Left ventricle myocardium superior (tissue), 1 donor: Measurements from ENCODE around the gene SRC. TPM values are rescaled to one million over a fixed set of nuclear protein-coding genes. Genes with fewer than 3 reads are reported as not detected.

Experiments used
- ATAC-seq: fragments of 200-7000 bp; cut with Tn5 transposase; one replicate; pipeline ENCODE4 v1.9.1; 2020; ENCODE audit warnings: mild to moderate bottlenecking, moderate library complexity
- DNase-seq: peaks from one replicate; pipeline ENCODE4 v3.0.0-alpha.2; 2020
- intact Hi-C: fragments of 100-400 bp; cut with micrococcal nuclease; formaldehyde crosslinking; loops from one replicate; pipeline ENCODE4 v1.11.0; 2022
- total RNA-seq: library from RNA; stranded (reverse); fragmentation: NEBNext Ultra II Directional; extraction: Animal tissue kit (Norgen Biotek cat#: 25700); gene quantifications from one replicate; pipeline ENCODE4 v1.2.1, GENCODE V29; 2021
- donor health status: DM: no; HTN: yes; CAD: no; lungs with severe emphysema.

SRC gene
- total RNA-seq, 1 donor from 2014 or later = 5.1 TPM

DNA sequence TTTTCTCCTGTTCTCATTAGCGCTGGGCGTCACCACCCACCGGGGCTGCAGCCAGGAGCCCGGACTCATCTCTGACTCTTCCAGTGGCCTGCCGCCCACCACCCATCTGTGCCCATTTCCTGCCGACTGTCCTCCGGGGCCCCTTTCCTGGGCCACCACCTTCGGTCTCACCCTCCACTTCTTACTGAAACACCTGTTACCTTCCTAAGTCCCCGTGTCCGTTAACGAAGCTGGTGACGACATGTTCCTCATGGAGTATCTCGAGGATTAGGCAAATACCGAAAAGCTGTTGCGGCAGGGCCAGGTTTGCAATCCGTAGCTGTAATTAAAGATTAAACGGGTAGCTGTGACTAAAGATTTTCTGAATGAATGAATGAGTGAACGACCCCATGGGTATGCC is 80.2 kb downstream of the SRC start:
- intact Hi-C loops = no loop called here
- no peak for DNase-seq
- ATAC-seq = no peak

DNA sequence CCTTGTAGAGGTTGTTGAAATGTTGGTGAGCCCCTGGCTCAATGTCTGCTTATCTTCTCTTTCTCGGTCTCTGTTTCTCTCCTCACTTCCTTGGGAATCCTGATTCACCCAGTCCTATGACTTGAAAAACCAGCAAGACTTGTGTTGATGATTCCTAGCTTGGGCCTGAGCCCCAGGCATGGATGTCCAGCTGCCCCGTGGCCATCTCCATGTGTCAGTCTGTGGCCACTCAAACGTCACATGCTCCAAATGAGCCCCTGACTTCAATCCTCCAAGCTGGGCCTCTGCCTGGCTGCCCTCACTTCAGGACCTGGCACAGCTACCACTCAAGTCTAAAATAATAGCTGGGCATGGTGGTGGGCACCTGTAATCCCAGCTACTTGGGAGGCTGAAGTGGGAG is 81.0 kb downstream of the SRC start:
- intact Hi-C loops = no loop called here
- DNase-seq = no peak
- no peak for ATAC-seq

DNA sequence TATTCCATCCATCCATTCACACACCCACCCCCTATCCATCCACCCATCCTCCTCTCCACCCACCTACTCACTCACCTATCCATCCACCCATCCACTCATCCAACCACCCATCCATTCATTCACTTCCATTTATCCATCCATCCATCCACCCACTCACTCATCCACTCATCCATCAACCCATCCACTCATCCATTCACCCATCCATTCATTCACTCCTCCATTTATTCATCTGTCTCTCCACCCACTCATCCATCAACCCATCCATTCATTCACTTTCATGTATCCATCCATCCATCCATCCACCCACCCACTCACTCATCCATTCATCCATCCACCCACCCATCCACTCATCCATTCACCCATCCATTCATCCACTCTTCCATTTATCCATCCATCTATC is 84.1 kb downstream of the SRC start:
- DNase-seq (no peak), ATAC-seq (no peak)
- intact Hi-C loops = no loop called here

DNA sequence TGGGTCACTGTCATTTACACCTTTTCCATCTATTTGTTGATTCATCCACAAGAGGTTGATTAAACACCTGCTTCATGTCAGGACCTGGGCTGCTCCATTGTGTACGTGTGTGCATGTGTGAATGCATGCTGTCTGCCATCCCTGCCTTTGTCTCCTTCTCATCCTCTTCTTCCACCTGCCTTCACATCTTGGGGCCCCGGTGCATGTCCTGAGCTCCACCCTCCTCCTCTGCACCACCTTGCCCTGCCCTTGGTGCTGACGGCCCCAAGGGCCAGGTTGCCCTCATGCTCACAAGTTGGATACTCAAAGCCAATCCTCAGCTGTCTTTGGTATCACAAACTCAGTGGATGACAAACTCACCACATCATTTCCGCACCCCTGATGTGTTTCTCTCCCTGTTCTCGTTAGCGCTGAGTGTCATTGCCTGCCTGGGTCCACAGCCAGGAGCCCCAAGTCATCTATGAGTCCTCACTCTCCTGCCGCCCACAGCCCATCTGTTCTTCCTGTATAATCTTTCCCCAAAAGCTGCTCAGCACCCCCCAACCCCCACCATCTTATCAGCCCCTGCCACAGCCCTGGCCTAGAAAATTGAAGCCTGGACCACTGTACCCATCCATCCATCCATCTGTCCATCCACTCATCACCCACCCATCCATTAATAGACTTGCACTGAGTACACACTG is 85.0 kb downstream of the SRC start:
- intact Hi-C loops = no loop called here
- no peak for ATAC-seq
- DNase-seq = no peak

DNA sequence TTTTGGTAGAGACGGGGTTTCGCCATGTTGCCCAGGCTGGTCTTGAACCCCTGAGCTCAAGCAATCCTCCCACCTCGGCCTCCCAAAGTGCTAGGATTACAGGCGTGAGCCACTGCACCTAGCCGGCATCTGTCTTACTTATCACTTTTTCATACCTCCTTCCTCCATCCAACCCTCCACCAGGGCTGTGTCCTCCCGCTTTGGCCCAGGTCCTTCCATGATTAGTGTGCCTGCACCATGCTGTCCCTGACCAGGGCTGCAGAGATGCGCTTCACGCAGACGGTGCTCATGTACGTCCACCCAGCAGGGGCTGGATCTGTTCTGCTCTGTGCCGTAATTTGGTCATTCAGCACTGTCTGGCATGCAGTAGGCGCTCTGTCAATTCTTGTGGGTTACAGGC is 85.8 kb downstream of the SRC start:
- ATAC-seq (no peak), DNase-seq (no peak)
- intact Hi-C loops = no loop called here

DNA sequence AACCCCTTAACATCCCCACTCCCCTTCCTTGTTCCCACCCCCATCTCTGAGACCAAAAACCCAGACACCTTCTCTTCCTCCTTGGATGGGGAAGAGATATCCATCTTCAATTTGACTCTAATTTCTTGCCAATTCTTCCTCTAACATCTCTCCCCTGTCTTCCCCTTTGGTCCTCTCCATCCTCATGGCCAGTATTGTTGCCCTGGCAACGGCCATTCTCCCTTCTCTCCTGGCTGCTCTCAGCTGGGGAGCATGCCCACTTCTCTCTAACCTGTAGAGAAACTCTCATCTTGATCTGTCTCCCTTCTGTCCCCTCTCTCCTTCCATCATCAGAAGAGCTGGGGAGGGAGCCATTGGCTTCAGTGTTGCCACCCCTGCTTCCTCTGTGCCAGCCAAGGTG is 86.7 kb downstream of the SRC start:
- DNase-seq (no peak), ATAC-seq (no peak)
- intact Hi-C loops = no loop called here

DNA sequence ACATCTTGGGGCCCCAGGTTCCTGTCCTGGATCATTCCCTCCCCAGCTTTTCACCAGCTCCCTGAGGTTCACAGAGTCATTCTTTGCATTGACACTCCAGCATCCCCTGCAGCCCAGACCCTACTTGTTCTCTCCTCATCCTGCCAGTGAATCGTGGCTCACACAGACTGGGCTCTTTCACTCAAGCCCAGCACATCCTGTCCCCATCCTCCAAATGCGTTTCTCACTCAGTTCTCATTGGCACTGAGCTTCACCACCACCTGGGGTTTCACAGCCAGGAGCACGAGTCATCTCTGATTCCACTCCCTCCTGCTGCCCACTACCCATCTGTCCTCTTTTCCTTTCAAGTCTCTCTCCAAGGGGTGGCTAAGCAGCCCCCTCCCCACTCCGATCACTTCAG is 89.7 kb downstream of the SRC start:
- intact Hi-C loops = no loop called here
- DNase-seq (no peak), ATAC-seq (no peak)

DNA sequence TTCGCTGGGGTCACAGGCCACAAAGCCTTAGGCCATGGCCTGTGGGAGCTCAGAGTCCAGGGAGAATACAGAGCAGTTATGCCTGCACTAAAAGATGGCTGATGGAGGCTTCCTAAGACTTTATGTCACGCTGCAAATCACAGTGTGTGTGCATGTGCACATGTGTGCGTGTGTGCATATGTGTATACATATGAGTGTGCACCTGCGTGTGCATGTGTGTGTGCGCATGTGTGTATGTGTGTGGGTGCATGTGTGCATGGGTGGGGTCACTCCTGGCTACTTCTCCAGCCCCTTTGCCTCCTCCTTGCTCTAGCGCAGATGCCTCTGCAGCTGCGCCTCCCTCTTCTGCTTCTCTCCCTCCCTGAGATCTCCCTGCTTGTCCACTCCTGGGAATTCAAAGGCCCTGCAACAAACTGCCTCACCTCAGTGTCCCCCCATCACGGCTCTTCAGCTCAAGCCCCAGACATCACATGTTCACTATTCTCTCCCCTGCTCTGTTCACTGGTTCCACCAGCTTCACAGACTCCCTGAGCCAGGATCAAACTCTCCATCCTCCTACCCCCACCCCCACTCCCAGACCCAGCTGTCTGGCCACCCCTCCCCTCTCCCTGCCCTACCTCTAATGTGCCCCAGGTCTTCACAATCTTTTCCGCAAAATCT is 90.7 kb downstream of the SRC start:
- DNase-seq (no peak), ATAC-seq (no peak)
- intact Hi-C loops = no loop called here

DNA sequence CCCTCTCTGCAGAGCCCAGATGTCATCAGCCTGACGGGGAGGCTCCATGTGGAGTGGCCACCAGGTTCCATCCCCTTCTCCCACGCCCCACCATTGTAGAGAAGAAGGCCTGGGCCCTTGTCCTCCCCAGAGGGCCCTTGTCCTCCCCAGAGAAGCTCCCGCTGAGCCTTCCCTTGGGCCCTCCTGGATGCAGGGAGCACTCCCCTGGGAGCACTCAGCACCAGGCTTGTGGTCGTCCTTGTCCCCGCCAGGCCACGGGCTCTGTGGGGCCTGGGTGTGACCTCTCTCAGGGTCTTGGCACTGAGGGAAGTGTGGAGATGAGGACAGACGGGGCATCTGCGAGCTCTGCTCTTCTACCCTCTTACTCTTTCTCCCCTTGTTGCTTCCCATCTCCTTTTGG is 91.7 kb downstream of the SRC start:
- DNase-seq = no peak
- intact Hi-C loops = no loop called here
- no peak for ATAC-seq

DNA sequence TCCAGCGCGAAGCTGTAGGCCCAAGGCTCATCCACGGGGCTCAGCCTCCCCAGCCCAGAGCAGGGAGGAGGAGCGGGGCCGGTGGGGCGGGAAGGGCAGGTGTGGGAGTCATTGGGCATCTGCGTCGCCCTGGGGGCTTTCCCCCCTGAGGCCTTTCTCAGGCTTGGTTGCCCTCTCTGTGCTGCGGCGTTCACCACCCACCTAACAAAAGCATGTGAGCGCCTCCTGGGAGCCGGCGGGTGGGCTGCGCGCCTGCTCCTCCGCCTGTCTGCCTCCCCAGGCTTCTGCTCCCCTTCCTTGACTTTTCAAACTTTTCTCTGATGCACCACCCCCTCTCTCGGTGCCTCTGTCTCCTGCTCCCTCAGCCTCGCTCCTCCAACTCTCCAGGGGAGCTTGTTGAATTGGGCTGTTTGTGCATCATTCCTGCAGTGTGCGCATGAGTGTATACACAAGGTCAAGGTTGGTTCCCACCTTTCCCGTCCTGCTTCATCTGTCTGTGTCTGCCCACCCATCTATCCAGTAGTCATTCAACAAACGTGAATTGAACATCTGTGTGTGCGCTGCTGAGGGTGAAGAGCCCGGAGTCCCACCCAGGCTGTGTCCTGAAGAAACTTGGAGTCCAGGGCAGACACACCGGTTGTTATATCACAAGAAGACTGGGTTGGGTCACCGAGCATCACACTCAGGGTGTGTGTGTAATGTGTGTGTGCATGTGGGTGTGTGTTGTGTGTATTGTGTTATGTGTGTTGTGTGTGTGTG is 92.7 kb downstream of the SRC start:
- intact Hi-C loops = no loop called here
- no peak for DNase-seq
- ATAC-seq = no peak

DNA sequence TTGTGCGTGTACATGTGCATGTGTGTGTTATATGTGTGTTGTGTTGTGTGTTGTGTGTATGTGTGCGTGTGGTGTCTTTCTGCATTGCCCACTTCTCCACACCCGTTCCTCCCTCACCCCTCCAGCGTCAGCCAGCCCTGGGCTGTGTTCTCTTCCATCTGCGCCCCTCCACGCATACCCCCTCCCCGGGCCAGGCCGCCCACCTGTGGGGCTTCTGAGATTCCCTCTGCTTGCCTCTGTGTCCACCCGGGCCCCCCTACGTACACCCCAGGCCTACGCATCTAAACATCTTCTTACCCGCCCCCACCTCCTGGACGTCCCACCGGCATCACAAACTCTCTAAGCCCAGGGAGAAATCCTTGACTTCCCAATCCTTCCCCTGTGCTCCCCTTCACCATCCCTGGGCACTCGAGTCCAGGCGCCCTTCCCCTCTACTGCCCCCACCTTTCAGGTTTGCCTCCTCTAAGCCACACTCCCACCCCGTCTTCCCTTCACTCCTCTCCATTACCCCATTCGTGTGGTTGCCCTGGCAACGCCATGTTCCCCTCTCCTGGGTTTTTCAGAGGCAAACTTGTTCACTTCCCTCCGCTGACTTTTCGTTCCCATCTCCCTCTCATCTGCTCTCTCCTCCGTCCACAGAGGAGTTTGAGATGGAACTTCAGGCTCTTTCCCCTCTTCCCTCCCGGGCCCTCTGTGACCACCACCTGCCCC is 93.4 kb downstream of the SRC start:
- intact Hi-C loops = no loop called here
- ATAC-seq = no peak
- no peak for DNase-seq

DNA sequence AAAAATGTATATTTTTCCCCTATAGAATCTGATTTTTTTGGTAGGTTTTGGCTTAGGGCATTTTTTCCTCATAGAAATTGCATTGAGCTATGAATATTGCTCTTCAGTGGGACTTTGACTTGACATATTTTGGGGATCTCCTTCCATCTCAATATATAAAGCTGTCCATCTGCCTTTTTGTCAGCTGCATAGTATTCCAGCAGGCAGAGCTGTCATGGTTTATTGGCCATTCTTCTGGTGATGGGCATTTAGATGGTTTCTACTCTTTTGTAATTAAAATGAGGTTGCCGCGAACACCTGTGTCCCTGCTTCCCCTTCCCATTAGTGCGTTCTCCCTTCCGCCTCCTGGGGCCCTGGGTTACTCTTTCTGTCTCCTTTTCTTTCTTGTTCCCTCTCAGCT is 95.1 kb downstream of the SRC start:
- DNase-seq = no peak
- intact Hi-C loops = no loop called here
- no peak for ATAC-seq

DNA sequence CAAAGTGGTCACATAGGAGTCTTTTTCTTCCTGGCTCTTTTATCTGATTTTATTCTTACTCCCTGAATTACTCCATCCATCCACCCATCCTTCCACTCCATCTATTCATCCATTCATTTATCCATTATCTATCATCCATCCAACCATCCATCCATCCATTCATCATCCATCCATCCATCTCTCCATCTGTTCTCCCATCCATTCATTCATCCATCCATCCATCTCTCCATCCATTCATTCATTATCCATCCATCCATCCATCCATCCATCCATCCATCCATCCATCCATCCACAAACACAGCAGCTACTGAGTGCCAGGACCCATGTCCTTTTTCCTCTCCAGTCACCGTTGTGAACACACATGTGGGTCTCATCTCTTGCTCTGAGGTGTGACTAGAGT is 96.6 kb downstream of the SRC start:
- ATAC-seq (no peak), DNase-seq (no peak)
- intact Hi-C loops = no loop called here

DNA sequence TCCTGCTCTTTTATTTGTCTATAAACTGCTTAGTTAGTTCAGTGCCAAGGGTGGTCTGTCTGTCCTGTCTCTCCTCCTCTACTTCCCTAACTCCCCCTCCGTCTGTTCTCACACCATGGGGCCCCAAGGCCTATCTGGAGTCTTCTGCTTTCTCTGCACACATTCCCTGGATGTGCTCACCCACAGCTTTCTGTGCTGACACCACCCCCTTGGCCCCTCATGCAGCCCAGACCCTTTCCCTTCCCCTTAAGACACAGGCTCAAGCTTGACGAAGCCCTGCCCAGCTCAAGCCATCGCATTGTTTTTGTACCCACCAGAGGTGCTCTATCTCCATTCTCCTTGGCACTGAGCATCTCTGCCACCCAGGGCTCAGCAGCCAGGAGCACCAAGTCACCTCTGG is 97.0 kb downstream of the SRC start:
- DNase-seq (no peak), ATAC-seq (no peak)
- intact Hi-C loops = no loop called here

DNA sequence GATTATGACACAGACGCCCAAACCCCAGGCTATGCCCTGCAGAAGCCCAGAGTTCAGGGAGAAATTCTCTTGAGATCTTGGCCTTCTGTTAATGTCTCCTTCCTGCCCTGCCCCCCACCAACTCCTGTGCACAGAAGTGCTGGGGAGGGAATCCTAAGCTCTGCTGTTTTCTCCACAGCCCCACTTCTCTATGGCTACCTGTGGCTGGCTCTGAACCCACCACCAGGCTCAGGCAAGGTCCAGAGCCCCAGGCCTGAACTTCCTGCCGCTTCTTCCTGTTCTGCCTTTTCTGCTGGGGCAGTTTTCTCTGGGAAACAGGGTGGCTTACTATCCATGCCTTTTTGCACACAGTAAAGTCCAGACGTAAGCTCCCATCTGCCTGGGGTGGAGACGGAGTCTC is 97.7 kb downstream of the SRC start:
- DNase-seq (no peak), ATAC-seq (no peak)
- intact Hi-C loops = no loop called here

DNA sequence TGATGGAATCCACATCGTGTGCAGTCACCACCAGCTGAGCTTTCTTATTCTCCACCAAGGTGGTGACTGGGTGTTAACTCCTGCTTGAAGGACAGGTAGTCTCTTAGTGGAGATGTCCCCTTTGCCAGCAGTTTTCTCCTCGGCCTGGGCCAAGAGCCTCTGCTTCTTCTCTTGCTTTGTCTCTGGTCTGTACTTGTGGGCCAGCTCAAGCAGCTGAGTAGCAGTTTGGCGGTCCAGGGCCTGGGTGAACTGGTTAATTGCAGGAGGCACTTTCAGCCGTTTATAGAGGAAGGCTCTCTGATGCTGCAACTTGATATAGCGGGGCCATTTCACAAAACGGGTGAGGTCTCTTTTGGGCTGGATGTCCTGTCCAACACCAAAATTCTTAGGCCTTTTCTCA is 99.1 kb downstream of the SRC start:
- intact Hi-C loops = no loop called here
- DNase-seq (no peak), ATAC-seq (no peak)

DNA sequence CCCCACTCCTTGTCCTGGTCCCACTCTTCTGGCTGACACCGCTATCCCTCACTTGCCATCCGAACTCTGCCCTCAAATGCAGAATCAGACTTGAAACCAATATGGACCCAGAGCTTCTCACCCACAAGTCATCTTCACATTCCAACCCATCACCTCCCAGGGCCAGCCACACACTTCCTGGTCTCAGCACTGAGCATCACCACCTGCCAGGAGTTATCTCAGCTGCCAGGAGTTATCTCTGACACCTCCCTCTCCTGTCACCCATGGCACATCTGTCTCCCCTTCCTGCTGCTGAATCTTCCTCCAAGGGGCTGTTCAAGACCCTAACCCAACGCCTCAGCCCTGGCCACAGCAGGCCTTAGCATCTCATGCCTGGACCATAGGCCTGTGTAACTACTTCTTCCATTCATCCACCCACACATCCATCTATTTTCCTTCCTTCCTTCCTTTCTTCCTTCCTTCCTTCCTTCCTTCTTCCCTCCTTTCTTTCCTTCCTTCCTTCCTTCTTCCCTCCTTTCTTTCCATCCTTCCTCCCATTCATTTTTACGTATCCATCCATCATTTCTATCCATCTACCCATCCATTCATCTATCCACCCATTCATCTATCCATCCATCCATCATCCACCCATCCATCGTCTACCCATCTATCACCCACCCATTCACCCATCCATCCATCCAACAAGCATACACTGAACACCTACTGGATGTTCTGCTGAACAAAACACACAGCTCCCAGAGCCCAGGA is 100.5 kb downstream of the SRC start:
- intact Hi-C loops = no loop called here
- ATAC-seq (no peak), DNase-seq (no peak)

DNA sequence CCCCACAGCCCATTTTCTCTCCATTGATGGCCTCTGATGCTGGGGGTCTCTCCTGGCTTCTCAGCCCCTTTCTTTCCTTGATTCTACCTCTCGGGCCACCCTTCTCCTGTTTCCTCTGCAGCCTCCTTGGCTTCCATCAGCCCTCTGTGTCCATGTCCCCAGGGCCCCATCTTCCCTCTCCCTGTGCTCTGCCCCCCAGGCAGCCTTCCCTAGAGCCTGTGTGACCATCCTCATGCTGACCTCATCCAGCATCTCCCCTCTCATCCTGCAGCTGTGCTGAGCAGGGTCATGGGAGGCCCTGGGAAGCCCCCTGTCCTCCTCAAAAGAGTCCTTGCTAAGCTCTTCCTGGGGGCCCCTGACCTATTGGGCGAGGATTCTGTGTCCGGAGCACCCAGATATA is 101.7 kb downstream of the SRC start:
- DNase-seq = no peak
- ATAC-seq = no peak
- intact Hi-C loops = no loop called here

DNA sequence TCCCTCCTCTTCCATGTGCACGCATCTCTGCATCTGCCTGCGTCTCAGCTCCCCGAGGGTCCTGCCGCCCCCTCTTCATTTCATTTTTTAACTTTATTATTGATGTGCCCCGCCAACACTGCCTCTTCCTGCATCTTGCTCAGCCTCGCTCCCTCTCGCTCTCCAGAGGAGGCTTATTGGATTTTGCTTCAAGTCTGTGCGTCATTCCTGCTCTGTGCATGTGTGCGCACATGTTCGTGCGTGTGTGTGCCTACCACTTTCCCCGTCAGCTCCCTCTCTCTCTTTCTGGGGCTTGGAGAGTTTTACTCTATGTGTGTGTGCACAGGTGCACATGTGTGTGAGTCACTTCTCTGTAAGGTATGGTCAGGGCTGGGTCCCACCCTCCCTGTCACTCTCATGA is 103.3 kb downstream of the SRC start:
- DNase-seq = no peak
- no peak for ATAC-seq
- intact Hi-C loops = no loop called here

DNA sequence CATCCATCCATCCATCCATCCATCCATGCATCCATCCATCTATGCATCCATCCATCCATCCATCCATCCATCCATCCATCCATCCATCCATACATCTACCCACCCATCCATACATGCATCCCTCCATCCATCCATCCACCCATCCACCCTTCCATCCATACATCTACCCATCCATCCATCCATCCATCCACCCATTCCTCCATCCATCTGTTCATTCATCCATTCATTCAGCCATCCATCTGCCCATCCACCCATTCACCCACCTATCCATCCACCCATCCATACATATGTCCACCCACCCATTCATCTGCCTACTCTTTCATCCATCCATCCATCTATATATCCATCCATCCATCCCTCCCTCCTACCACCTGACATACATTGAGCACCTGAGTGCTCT is 104.4 kb downstream of the SRC start:
- intact Hi-C loops = no loop called here
- DNase-seq (no peak), ATAC-seq (no peak)
